Activated CD8-positive, alpha-beta memory T cell treated with anti-CD3 and anti-CD28 coated beads for 24 hours (primary cell): ENCODE data around the gene MRC2.

Source experiments
- DNase-seq: peaks from one replicate; pipeline ENCODE4 v3.0.0-alpha.2; 2020

MRC2 gene

DNA sequence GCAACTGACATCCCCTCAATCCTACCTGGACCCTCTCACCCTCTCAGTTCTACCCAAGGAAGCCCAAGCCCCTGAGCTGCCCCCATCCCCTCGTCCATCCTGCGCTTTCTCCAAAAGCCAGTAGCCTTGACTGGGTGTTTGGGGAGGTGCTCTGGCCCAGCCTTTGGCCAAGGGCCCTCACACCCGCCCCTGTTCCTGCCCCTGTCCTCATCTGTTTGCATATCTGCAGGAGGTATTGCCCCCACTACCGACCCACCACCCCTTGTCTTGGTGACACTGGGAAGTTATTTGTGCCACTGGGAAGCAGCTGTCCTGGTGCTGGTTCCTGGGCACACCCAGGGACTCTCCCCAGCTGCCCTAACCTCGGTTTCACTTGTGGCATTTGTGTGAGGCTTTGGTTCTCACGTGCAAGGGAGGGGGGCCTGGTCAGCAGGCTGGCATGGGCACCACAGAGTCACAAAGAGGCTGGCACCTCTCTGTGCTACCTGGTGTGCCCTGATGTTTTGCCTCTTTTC is 75.3 kb downstream of the MRC2 start:
- DNase-seq = no peak

DNA sequence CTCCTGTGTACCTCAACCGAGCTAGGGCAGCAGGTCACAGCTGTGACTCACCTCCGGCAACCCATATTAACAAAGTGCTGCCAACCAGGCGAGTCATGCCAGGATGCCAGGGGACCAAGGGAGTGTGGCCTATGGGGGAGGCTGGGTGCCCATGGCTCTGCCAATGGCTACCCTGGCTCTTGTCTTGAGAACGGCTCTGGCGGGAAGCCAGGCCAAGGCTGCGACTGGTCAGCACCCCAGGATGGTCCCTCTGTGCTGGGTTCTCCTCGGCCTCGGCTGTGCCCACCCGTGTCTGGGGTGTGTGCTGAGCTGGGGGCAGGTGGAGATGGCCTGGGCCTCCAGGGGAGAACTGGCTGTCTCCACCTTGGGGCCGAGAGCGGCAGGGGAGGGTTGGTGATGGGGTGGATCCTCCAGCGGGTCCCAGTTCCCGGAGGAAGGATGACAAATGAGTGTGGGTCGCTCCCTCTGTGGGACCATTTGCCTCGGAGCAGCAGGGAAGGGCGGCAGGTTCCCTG is 75.8 kb downstream of the MRC2 start:
- no peak for DNase-seq

DNA sequence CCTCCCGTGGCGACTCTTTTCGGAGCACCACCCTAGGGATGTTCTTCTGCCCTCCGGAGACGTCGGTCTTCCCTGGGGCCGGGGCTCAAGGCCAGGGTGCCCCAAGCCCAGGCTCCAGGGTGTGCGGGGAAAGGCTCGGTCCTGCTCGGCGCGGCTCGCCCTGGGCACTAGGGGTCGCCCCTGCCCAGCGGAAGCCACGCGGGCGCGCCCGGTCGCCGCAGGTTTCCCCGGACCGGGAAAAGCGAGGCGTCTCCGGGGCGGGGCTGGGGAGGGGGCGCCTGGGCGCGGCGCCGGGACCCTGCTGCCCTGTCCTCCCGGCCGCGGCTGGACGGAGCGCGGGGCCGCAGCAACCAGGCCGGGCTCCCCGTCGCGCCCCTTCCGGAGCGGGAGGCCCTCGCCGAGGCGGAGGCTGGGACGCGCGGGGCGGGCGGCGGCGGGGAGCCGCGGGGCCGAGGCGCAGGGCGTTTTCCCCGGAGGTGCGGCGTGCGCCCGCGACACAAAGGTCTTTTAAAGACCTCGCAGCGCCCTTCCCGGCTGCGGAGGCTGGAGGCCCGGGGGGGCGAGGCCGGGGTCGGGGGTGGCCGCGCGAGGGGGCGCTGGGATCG is 76.4 kb downstream of the MRC2 start:
- peak; percentile 93 for DNase-seq

DNA sequence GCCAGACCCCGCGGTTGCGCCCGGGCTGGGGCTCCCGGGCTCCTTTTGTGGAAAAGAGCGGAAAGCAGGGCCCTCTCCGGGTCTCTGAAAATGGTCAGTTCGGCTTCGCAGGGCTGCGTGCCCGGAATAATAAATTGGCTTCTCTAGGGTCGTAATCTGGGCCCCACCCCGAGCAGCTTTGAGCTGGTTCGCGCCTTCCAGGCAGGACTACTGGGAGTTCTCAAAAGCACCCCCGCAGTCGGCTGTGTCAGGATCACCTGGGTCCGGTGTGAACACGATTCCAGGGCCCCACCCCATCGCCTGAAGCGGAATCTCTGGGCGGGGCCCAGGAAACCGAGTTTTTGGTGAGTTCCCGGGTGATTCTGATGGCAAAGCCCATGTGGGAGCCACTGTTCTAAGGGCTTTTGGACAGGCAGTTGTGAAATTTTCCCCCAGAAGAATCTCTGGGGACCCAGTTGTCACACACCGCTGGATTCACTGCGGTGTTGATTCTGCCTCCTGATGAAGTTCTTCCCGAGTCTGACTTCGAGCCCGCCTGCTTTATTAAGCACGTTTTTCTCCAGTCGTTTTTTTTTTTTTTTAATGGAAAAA is 77.0 kb downstream of the MRC2 start:
- DNase-seq = no peak

DNA sequence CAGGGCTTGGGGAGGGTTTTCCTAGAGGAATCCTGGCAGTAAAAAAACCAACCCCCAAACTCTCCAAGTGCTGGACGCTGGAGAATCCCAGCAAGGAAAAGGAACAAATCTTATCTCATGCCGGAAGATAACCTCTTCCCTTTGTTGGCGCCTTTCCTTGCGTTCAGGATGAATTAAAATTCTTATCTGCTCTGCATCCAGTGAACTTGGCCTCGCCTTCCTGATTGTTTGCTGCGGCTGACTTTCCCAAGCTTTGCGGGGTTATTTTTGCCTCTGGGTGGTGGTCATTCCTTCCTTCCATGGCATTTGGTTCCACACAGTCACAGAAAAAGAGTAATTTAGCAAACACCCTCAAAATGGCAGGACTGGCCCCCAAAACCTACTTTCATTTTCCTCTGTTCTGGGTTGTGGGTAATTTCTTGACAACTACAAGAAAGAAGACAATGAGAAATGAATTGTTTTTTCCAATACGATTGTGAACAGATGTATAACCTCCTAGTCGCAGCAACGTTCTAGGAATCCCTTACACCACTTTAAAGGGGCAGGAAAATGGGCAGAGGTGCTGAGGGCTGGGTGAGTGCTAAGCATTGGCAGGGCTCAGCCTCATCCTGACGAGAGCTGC is 77.8 kb downstream of the MRC2 start:
- no peak for DNase-seq

DNA sequence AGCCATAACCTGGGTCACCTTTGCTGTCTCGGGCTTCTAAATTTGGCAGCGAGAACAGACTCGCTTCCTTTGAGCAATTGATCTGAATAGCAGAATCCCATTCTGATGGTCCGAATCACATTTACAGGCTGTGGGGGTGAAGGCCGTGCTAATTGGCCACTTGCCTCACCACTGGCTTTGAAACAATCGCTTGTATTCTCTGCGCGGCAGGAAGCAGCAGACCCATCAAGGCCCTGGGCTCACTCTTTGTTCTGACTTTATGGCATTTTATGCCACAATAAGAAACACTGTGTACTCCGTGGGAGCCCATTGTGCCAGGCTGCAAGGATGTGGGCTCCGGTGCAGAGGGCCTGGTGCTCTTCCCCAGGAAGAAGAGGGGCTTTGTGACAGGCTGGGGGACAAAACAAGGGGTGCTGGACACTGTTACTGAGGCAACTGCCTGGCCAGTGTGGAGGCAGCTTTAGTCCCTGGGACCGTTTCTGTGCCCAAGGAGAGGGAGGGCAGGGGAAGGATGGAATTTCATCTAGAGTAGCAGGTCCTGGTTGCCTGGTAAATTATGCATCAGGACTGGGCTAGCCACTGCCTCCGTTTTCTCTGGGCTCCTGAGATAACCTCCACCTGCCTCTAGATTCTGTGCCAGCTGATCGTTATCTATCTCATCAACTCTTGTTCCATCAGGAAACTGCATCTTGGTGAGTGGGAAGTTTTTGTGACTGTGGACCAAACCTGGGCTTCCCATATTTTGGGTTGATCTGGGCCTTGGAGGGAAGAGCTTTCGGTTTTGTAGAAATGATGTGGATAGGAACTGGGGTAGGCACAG is 78.5 kb downstream of the MRC2 start:
- no peak for DNase-seq

DNA sequence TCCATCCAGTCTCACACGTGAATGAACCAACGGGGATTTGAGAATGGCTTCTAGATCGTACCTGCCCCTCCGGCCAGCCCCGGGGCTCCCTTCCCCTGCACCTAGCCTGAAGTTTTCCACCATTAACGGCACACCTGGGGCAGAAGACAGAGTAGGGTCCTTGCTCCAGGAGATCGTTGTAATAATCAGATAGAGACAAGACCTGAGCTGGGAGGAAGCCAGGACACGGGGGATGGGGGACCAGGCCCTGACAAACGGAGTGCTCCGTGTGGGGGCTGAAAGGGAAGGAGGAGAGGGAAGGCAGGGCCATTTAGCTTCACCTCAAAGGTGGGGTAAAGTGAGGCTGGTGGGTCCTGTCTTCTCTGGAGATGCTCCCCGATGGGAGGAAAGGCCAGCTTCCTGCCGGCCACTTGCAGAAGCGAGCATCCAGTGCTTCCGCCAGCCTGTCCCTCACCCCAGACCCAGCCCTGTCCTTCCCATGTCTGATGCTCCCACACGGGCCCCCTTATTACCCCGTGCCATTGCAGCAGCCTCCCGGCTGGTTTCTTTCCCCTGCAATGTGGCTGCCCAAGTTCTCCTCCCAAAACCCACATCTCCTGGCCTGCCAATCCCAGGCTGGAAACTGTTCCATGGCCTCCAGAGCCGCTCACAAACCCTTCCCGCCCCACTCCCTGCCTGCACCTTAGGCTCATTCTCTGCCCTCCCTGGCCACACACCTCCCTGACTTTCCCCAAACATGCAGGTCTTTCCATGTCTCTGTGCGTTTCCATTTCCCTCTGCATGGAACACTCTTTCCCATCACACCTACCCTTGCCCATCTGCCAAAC is 79.3 kb downstream of the MRC2 start:
- no peak for DNase-seq

DNA sequence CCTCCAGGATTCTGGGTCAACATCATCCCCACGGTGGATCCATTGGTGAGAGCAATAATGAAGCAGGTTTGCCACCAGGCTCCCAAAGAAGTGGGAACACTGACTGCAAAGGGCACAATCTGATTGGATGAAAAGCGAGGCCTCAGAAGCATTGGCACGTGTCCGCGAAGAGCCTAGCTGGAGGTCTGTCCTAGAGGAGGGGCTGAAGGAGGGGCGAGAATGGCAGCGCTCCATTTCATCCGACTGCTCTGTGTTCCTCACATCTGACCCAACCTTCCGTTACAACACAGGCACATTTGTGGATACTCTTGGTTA is 79.9 kb downstream of the MRC2 start:
- peak; percentile 52 for DNase-seq

DNA sequence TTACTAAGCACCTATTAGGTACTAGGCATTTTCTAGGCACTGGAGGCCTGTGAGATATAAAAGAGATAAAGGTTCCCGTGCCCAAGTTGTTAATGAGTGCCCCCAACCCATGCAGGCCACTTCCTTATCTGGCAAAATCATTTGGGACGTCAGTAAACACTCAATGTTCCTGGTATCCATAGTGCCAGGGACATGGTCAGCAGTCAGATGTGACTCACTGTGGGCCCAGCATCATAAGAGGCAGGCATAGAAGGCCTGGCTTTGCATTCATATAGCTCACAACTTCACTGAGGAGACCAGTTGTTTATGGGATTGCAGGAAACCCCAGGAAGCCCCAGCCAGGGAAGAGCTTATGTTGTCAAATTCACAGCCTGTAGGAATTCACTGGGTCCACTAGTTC is 81.1 kb downstream of the MRC2 start:
- peak; percentile 54 for DNase-seq

DNA sequence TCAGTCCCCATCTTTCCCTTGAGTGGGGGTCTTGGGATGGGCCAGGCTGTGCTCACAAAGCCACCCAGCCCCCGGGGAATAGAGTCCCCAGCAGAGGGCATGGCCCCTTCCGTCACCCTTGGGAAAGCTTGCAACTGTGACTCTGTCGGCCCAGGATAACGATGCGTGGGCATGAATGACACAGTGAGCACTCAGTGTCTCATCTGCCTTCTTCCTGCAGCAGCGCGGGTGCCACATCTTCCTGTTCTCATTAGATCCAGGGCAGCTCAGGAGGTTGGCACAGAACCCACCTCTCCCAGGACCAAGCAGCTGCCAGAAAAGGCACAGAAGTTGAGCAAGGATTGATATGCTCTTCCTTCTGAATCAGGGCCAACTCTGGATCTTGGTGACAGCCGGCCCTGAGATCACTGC is 84.7 kb downstream of the MRC2 start:
- no peak for DNase-seq

DNA sequence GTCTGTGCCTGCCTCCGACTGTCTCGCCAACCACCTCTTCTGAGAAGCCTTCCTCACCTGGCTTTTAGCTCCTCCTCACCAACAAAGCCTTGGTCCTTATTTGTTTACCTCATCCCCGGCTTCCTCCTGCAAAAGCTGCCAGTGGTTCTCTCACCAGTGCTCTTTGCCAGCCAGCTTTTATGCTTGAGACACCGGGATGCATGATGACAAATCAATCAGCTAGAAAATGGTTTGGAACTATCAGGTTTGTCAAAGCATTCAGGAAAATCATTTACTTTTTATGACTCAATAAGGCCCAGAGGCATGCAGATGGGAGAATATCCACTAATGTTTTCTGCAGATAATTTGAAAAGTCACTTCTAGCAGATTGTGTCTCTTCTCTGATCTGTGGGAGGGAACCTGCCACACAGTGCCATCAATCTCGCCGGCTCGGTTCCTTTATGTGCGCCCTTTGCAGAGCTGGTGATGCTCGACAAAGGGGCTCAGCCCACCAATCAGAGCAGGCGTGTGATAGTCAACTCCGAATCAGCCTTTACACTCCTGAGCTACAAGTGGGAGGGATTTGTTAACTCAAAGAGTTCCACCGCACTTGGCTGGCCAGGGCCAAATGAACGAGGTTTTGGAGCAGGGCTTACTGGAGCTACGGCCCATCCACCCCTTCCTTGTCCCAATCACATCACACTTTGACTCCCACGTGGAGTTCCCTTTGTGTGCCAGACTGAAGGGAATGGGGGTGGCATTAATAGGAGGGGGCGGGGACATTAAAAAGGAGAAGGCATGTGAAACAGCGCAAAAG is 85.8 kb downstream of the MRC2 start:
- no peak for DNase-seq

DNA sequence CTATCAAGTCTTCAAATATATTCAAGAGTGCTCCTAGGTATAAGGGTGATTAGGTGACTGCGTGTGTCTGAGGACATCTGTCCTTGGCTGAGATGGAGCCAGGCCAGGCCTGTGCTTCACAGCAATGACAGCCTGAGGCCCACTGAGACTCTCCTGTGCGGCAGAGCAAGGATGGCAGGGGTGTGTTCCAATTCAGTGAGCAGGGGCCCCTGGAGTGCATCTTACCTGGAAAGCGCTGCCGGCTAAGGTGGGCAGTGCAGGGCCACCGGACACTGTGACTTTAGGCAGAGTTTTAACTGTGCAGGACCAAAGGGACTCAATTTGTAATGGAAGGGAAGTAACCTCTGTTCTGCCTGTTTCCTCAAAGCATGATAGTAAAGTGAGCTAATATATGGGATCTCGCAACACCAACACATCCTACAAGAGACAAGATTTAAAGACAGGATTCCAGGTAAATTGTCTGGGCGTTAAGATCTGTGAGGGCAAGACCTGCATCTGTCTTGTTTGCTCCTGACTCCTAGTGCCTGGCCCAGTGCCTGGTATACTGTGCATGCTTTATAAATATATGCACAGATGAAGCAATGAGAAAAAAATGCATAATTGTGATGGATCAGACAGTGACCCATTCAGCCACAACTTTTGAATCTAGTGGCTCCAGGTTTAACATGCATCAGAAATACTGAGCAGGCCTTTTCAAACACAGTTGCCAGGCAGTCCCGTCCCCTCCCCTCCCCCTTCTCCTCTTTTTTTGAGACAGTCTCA is 86.7 kb downstream of the MRC2 start:
- no peak for DNase-seq

DNA sequence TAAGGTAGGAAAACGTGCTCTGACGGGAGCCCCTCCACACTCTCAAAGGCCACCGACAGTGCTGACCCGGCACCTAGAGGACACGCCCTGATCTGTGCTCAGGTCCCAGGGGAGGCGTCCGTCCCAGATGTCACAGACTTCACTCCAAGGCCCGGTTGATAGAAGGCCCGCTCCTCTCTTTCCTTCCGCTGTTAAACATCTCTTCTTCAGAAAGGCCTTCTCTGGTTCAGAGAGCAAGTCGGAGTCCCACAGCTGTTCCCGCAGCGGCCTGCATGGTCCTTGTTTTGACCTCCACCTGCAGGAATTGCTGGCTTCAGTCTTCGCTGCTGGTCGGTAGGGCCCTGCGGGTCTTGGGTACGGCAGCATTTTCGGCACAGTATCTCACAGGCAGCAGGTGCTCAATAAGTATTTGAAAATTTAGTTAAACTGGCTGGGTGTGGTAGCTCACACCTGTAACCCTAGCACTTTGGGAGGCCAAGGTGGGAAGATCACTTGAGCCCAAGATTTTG is 88.5 kb downstream of the MRC2 start:
- no peak for DNase-seq

DNA sequence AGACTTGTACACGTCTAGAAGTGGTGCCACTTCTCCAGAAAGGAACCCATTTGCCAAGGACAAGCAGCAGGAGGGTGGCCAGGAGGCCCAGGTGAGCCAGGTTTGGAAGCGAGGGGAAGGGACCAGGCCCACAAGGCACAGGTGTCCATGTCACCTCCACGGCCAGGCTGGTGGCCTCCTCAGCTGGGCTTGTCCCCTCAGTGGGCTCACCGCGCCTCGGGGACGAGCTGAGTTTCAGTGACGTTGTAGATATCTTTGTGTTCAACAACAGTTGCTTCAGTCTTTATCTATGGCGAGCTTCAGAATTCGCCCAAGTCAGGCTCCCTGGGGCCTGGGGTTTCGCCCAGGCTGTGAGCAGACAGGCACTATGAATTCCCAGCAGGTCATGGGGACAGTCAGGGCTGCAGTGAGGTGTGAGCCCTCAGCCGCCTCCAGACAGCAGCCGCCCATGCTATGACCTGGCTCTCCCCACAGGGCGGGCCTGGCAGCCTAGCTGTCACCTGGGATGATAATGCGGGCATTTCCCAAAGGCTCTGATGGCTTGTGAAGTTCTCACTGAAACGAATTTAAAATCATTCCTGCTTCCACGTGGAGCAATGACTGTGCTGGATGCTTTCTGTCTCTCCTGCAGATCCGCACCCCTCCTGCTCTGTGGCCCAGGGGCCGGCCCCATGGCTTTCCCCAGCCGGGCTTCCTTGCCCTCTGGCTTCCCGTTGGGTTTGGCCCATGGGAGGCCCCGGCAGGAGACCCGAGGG is 89.5 kb downstream of the MRC2 start:
- DNase-seq = peak; percentile 55

DNA sequence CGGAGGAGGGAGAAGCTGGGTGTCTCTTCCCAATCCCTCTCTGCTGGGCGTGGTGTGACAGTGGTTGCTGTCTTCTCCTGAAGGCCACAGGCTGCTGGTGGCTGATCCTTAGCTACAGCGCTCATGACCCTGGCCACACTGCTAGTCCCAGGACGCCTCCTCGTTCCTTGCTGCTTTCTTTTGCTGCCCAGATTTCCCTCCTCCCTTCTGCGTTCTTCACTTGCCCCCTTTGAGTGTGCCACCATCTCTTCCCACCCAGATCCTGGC is 90.1 kb downstream of the MRC2 start:
- DNase-seq = no peak

DNA sequence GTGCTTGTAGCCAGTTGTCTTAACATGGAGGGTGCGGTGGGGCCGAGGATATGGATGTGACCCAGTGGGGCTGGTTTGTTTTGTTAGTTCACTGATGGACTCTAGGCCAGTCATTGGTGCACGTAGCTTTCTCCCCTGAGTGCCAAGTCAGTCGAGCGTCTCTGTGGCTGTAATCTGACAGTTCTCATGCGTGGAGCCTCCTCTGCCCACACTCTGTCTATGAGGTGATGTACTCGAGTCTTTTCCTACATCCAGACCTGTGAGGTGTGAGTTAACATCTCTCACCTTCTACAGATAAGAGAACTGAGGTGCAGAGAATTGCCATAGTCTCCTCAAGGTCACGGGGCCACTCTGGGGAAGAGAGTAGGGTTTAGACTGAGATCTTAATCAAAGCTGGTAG is 90.4 kb downstream of the MRC2 start:
- no peak for DNase-seq

DNA sequence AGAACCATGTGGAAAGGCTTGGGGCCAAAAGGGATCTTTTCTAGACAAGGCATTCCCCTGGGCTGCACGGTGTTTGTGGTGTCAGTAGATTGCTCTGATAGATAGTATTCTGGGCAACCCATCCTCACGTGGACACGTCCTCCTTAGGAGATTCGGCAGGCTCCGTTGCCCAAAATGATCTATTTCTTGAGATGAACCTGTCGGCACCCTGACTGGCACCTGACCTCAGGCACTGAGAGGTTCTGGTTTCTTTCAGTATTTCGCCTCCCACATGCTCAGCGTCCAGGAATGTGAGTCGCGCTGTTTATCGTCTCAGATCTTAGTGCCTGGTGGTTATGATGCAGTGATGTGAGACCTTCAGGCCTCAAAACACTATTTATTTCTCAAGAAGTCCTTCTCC is 91.0 kb downstream of the MRC2 start:
- DNase-seq = peak; percentile 59

DNA sequence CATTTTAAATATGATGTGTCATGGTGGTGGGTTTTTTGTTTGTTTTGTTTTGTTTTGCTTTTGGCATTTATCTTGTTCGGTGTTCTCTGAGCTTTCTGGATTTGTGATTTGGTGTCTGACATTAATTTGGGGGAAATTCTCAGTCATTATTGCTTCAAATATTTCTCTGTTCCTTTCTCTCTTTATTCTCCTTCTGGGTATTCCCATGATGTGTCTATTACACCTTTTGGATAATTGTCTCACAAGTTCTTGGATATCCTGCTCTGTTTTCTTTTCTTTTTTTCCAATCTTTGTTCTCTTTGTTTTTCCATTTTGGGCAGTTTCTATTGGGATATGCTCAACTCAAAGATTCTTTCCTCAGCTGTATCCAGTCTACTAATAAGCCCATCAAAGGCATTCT is 92.1 kb downstream of the MRC2 start:
- DNase-seq = no peak

DNA sequence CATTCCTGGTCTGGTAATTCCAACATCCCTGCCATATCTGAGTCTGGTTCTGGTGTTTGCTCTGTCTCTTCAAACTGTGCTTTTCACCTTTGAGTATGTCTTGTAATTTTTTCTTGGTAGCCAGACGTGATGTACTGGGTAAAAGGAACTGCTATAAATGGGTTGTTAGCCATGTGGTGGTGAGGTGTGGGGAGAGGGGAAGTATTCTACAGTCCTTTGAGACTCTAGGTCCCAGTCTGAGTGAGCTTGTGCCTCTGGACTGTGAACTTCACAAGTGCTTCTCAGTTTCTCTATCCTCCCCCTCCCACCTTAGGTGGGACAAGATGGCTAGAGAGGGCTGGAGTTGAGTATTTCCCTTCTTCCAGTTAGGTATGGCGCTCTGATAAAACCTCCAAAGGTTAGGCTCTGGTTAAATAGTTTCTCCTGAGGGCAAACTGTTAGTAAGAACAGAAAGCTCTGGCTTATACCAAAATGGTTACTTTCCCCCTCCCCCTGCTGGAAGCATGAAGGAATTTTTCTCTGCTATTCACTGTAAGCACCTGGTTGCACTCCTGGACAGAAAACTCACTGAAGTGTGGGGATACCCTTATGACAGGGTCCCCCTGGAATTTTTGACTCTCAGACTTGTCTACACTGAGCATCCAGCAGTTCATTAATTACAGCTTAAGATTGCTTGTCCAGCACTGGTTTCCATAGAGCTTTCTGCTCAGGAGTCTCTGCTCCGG is 92.8 kb downstream of the MRC2 start:
- DNase-seq = peak; percentile 51

DNA sequence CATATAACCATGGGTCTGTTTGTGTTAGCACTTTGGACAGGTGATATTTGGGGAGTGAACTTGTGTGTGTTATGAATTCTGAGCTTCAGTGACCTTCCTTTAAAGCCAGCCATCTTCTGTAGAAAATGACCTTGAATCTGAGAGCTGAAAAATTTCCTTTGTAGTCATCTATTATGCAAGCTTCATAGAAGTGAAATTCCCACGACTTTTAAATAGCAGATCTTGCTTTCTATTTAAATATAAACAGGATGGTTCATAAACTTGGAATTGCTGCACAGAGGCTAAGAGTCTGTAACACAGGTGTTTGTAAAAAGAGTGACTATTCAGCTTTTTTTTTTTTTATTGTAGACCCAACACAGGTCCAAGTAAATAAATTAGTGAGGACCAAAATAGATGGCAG is 95.2 kb downstream of the MRC2 start:
- no peak for DNase-seq
